NCI-H2107 (cell line): ENCODE measurements around the gene PAK1IP1.
"Not testable (repeated sequence)": the region's sequence is repeated elsewhere in the genome, so short reads cannot be mapped to it uniquely, and the experiment has no call there.

ENCODE experiments used
- DNase-seq: peaks from one replicate; lab custom pipeline; 2025; lab: John Stamatoyannopoulos, UW

PAK1IP1 gene

DNA sequence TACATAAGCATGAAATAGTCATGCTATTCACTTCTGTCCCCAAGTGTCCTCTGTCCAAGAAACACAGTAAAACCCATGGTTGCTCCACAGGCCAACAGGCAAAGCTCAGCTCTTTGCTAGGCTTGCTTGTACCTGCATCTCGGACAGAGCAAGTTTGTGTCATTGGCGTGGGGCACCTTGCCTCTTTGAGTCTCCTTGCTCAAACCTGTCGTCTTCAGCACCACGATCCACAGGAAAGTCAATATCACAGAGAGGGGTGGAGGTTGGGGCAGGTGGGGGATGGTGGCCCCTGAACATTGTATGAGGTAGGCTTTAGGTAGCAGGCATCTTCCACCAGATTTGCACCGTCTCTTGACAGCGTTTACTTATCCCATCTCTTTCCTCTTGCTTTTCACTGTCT lies 48.7 kb downstream of the PAK1IP1 start:
- DNase-seq = no peak

DNA sequence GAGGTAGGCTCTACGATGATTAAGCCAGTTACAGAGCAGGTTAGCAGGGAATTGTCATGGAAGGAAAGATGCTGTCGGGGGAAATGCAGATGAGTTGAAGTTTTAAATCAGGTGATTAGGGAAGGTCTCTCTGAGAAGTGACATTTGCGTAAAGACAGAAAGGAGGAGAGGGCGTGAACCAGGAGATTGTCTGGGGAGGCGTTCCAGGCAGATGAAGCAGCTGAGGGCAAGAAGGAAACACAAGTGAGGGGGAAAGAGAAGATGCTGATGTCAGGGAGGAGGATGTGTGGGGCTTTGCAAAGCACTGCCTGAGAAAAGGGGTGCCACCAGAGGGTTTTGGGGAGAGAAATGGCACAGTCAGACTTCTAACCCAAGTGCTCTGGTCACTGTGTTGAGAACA lies 50.3 kb downstream of the PAK1IP1 start:
- DNase-seq = no peak

DNA sequence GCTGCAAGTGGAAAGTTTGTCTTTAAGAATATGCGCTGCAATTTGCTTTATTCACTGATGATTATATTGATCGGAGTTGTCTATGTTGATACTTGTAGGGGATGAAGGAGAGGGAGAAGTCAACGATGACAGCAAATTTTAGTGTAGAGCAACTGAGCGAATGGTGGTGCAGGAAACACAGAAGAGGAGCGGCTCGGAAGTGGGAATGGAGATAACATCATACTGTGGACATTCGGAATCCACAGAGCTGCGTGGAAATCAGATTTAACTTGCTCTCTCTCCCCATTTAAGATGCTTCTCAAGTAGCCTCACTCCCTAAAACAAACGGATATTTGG lies 52.1 kb downstream of the PAK1IP1 start:
- DNase-seq = peak; percentile 42

DNA sequence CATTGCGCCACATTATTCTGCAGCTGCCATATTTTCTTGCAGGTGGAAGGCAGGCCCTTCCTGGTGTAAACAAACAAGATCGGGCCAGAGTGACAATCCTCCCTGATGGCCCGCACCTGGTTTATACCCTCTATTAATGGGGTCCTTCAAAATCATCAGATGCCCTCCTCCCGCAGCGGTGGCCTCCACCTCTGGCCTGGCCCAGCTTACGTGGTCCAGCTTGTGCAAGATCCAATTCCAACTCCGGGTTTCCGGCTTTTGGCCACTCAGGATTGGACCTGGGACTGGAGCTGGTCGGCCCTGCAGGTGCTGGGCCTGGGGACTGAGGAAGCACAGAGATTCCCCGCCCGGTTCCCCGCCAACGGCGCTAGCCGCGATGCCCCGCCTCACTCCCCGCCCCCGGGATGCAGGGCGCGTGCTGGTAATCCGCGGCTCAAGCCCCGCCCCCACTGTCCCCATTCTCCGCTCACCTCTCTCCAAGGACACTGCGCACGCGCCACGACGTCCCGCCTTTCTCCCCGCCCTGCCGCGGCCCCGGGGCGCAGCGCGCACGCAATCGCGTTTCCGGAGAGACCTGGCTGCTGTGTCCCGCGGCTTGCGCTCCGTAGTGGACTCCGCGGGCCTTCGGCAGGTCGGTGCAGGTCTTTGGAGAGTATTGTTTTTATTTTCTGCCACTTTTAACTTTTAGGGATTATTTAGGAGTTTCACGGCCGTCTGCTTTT lies 52.6 kb downstream of the PAK1IP1 start, which contains the start of gene TMEM14B:
TSS of gene TMEM14B (plus strand) at position 555 of the 722 bp plus-strand sequence. CDS start 1,441 bp downstream, outside the sequence.
- DNase-seq = peak; percentile 83

DNA sequence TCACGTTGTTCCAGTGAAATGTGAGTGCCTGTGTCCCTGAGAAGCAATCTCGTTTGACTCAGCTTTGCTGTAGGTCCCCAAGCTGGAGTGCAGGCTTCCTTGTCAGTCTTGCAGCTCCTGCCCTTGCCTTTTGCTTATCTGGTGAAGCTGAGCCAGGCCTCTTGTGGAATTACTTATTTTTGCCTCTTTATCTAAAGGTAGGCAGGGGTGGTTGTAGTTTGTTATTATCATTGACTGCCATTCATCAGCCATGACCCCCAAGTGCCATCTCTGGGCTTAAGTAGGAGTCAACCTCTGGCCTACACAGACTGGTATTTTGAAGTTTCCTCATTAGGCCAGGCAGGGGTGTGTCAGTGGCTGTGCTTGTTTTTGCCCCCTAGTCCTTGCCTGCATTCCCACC lies 55.0 kb downstream of the PAK1IP1 start:
- no peak for DNase-seq

DNA sequence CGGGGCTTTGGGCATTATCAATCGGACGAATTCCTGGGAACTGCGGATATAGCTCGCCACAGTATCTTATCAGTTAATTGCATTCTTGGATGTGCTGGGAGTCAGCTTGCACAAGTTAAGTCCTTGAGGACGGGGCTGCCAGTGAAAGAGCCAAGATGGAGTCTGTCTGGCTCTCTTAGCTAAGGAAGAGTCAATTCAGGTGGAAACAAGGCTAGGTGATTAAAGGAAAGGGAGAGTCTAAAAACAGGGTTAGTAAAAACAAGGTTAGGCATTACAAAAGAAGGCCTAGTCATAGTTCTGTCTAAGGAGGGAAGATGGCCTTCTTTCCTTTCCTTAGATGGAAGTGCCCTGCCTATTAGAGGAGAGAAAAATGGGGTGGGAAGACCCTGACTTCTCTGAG lies 55.8 kb downstream of the PAK1IP1 start:
- not testable (repeated sequence) for DNase-seq

DNA sequence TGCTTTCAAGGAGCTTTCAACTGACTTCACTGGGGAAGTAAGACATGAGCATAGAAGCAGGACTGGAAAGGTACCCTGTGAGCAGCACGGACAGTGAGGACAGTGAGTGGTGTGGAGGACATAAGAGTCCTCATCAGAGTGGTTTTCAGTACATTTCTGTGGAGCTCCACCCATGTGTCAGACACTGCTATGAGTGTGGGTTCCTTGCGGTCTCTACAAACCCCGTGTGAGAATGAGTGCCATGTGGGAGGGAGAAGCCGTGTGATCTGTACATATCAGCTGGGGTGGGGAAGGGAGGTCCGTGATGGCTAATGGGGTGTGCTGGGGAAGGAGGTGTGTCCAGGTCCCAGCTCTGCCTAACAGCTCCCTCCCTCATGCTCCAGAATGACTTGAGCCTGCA lies 57.0 kb downstream of the PAK1IP1 start:
- DNase-seq = not testable (repeated sequence)

DNA sequence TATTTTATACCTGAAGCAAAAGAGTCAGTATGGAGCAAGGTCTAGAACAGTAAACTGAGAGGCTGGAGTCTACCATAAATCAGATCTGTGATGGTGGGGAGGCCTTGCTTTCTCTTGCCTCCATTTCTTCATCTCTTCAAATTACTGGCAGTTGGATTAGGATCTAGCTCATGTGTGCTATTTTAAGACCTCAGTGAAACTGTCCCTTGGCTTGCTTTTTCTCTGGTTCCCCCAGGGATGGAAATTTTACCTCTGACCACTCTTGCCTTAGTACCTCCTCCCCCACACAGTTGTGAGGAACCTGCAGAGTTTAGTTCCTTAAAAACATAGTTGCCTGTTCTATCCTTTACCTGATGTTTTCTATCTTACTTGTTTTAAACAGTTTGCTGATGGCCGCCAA lies 61.3 kb downstream of the PAK1IP1 start:
- DNase-seq = no peak
